Thoracic aorta (tissue), 2 donors: Measurements from ENCODE around the gene TNIP1. TPM values are rescaled to one million over a fixed set of nuclear protein-coding genes. Genes with fewer than 3 reads are reported as not detected.

Experiments used
- ATAC-seq: fragments of 150-250 bp; one replicate; pipeline ENCODE4 v1.8.0; 2017; ENCODE audit warnings: low read depth; ENCODE audit not compliant: insufficient number of reproducible peaks, low FRiP score
- DNase-seq: peaks from one replicate; pipeline ENCODE4 v3.0.0-alpha.2; 2020; ENCODE audit warnings: low spot score
- H3K27ac ChIP-seq, 2 donors: fragments of 200-600 bp; sonication (generic); 1 replicate in 1 of 2; 2 replicates in 1 of 2; pipeline ENCODE4 v1.5.1; 2016; ENCODE audit warnings: mild to moderate bottlenecking in 2 of 2, moderate library complexity in 2 of 2
- H3K27me3 ChIP-seq: fragments of 200-600 bp; sonication (generic); replicated peaks from 2 replicates; pipeline ENCODE4 v1.6.0; 2016; ENCODE audit warnings: mild to moderate bottlenecking; ENCODE audit not compliant: insufficient read depth
- H3K36me3 ChIP-seq: fragments of 200-600 bp; sonication (generic); one replicate; pipeline ENCODE4 v1.5.1; 2016
- H3K4me1 ChIP-seq, 2 donors: fragments of 200-600 bp; sonication (generic); 1 replicate in 1 of 2; 2 replicates in 1 of 2; pipeline versions ENCODE4 v1.5.1 to v1.6.0; 2016; ENCODE audit warnings: low read depth in 2 of 2, mild to moderate bottlenecking in 1 of 2; ENCODE audit not compliant: control insufficient read depth in 1 of 2
- H3K4me3 ChIP-seq: fragments of 200-600 bp; sonication (generic); 2 replicates; pipeline ENCODE4 v1.5.1; 2016; ENCODE audit warnings: mild to moderate bottlenecking
- H3K9me3 ChIP-seq: fragments of 200-600 bp; sonication (generic); 2 replicates; pipeline ENCODE4 v1.5.1; 2016
- total RNA-seq, 2 donors: library from RNA; depleted of rRNA; stranded (reverse); fragments of >200 nt; gene quantifications; one replicate each; pipeline versions ENCODE4 v1.1.0 to v1.2.3, GENCODE V29; 2016
- TF ChIP-seq, protein P1 (sequence below): fragments of 200-600 bp; sonication (generic); IDR thresholded peaks from one replicate; pipeline ENCODE4 v1.5.1; 2019; ENCODE audit warnings: antibody characterized with exemption

The TNIP1 gene
- total RNA-seq, 2 donors from 2014 or later: 77.4 to 103 TPM

DNA sequence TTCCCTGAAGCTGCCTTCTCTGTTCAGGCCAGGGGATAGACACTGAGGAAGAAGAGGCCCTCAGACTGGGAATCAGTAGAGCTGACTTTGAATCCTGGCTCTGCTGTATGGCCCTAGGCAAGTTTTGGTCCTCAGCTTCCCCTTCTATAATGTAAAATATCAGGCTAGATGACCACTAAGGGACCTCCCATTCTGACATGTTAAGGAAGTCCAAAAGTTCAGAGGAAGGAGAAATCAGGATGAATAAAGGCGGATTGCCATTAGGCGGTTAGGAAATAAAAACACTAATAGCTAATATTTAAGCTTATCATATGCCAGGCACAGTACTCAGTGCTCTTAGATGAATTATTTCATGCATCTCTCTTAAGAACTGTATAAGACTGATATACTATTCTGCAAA, 8.9 kb upstream of the TNIP1 start:
- H3K27ac ChIP-seq: no peak overlapping the region
- no peak for DNase-seq
- H3K36me3 ChIP-seq: no peaks in the 10 kb centered on the region
- ATAC-seq: no peak
- no peaks in the 10 kb centered on the region for H3K9me3 ChIP-seq
- TF ChIP-seq, protein P1, sequence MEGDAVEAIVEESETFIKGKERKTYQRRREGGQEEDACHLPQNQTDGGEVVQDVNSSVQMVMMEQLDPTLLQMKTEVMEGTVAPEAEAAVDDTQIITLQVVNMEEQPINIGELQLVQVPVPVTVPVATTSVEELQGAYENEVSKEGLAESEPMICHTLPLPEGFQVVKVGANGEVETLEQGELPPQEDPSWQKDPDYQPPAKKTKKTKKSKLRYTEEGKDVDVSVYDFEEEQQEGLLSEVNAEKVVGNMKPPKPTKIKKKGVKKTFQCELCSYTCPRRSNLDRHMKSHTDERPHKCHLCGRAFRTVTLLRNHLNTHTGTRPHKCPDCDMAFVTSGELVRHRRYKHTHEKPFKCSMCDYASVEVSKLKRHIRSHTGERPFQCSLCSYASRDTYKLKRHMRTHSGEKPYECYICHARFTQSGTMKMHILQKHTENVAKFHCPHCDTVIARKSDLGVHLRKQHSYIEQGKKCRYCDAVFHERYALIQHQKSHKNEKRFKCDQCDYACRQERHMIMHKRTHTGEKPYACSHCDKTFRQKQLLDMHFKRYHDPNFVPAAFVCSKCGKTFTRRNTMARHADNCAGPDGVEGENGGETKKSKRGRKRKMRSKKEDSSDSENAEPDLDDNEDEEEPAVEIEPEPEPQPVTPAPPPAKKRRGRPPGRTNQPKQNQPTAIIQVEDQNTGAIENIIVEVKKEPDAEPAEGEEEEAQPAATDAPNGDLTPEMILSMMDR: no peak
- no peak overlapping the region for H3K4me3 ChIP-seq
- no peaks in the 10 kb centered on the region for H3K27me3 ChIP-seq
- peaks cover 39 to 47% of the 10 kb centered on the region in 2 donors for H3K4me1 ChIP-seq

DNA sequence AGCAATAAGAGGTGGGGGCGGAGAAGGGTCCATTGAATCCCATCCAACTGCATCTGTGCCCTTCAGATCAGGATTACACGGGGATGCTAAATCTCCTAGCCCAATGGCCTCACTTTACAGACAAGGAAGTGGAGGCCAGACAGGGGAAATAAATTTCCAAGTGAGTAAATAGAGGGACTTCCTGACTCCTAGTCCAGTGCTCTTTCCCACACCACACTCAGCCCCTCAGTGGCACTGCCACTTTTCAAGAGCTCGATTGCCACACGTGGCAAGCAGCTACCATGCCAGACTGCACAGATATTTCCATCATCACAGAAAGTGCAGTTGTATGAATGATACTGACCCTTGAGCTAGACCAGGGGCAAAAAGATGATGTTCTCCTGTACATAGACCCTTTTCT, 8.2 kb upstream of the TNIP1 start:
- ATAC-seq: no peak
- no peak for DNase-seq
- Histone ChIP-seq H3K9me3 (no peaks in the 10 kb centered on the region), H3K4me3 (no peak overlapping the region), H3K4me1 (peaks cover 32 to 40% of the 10 kb centered on the region in 2 donors), H3K36me3 (no peaks in the 10 kb centered on the region), H3K27ac (no peak overlapping the region), H3K27me3 (no peaks in the 10 kb centered on the region)
- TF ChIP-seq, protein P1: no peak

DNA sequence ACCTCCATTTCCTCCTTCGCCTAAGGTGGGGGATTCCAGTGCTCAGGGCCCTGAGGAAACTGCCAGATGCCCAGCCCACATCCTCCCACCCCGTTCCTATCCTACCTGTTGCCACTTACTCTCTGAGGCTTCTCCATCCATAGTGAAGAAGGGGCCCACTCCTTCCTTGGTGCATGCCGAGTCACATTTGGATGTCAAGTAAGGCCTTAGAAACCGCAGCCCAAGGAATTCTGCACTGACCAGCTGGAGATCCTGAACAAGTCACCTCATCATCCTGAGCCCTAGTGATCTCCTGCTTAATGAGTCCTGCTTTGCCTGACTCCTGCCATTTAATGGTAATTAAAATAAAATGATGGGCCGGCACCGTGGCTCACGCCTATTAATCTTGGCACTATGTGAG, 6.7 kb upstream of the TNIP1 start:
- peaks cover 21 to 32% of the 10 kb centered on the region in 2 donors for H3K4me1 ChIP-seq
- no peaks in the 10 kb centered on the region for H3K36me3 ChIP-seq
- H3K27ac ChIP-seq: no peak overlapping the region
- no peak for DNase-seq
- H3K4me3 ChIP-seq: no peak overlapping the region
- no peak for ATAC-seq
- no peaks in the 10 kb centered on the region for H3K9me3 ChIP-seq
- no peaks in the 10 kb centered on the region for H3K27me3 ChIP-seq
- TF ChIP-seq, protein P1: no peak

DNA sequence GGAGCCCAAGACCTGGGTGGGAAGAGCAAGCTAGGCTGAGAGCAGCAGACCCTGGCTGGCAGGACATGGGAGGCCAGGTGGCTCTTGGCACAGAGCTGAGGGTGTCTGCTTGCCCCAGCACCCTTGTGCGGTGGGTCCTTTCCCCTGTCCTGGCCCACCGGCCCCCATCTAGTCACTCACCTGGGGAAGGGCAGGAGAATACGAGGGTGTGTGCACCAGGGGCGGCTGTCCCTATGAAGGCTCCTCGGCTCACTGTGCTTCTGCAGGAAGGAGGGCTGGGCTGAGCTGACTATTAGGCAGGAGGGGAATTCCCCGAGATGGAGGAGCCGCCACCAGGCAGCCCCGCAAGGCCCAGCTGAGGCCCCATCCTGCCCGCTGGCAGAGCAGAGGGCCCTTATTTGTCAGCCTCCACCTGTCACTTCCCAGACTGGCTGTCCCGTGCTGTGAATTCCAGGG, 6.1 kb upstream of the TNIP1 start:
- TF ChIP-seq, protein P1: no peak
- Histone ChIP-seq H3K27ac (peak overlapping the region; percentile 38), H3K9me3 (no peaks in the 10 kb centered on the region), H3K27me3 (no peaks in the 10 kb centered on the region), H3K4me1 (peaks cover 26 to 37% of the 10 kb centered on the region in 2 donors), H3K4me3 (no peak overlapping the region), H3K36me3 (no peaks in the 10 kb centered on the region)
- DNase-seq (no peak), ATAC-seq (no peak)

DNA sequence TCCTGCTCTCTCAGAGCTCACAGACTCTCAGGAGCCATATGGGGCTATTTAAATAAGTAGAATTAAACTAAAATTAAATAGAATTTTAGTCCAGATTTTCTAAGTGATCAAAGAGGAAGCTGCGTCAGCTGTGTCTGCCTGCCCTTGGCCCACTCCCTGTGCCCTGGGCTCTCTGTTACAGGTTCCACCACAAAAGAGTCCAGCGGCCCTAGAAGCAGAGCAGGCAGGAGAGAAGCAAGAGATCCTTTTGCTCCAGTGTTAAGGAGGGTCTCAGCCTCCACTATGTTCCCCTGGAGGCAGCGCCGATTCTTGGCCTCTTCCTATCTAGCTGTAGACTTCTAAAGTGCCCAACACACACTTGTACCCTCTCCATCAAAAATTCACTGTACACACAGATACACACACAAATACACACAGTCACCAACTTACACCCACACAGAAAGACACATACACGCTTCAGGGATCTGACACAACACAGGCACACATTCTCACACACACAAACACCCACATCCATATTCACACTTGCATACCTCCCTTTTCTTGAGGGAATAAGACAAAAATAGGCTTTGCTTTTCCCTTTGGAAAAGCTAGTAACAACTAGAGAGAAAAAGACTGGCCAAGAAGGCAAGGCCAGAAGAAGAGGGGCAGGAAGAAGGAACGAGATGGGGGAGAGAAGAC, 5.5 kb upstream of the TNIP1 start:
- ATAC-seq: no peak

More for the DNA sequence above, 5.5 kb upstream of the TNIP1 start:
- no peaks in the 10 kb centered on the region for H3K27me3 ChIP-seq
- no peak overlapping the region for H3K4me3 ChIP-seq
- H3K9me3 ChIP-seq: no peaks in the 10 kb centered on the region
- peak overlapping the region; percentile 38 for H3K27ac ChIP-seq
- TF ChIP-seq, protein P1: no peak
- DNase-seq: no peak
- peaks cover 28 to 42% of the 10 kb centered on the region in 2 donors for H3K4me1 ChIP-seq
- no peaks in the 10 kb centered on the region for H3K36me3 ChIP-seq
